Thyroid gland (tissue), 4 donors: ENCODE data around the gene BMP2K. TPM values are rescaled to one million over a fixed set of nuclear protein-coding genes. Genes with fewer than 3 reads are reported as not detected.

ENCODE experiments used
- DNase-seq, 2 donors: peaks; one replicate each; pipeline ENCODE4 v3.0.0-alpha.2; 2019
- H3K27ac ChIP-seq, 3 donors: fragments of 200-600 bp; sonication (generic); 1 replicate in 2 of 3; 2 replicates in 1 of 3; pipeline ENCODE4 v1.5.1; 2016 to 2019; ENCODE audit warnings: mild to moderate bottlenecking in 1 of 3, moderate library complexity in 1 of 3
- H3K27me3 ChIP-seq: fragments of 200-600 bp; sonication (generic); one replicate; pipeline ENCODE4 v1.5.1; 2019
- H3K36me3 ChIP-seq, 2 donors: fragments of 200-600 bp; sonication (generic); one replicate each; pipeline ENCODE4 v1.5.1; 2016 to 2019
- H3K4me1 ChIP-seq, 2 donors: fragments of 200-600 bp; sonication (generic); one replicate each; pipeline ENCODE4 v1.5.1; 2017 to 2019
- H3K4me3 ChIP-seq, 3 donors: fragments of 200-600 bp; sonication (generic); replicated peaks in 1 of 3; 1 replicate in 2 of 3; 2 replicates in 1 of 3; pipeline ENCODE4 v1.5.1; 2016; ENCODE audit warnings: mild to moderate bottlenecking in 1 of 3
- H3K9me3 ChIP-seq: fragments of 200-600 bp; sonication (generic); one replicate; pipeline ENCODE4 v1.5.1; 2017
- CTCF ChIP-seq, 6 experiments: fragments of 200-600 bp in 3 of 6; fragments of 450-650 bp in 3 of 6; sonication (generic) in 3 of 6; IDR thresholded peaks; one replicate each; pipeline ENCODE4 v1.5.1; 2016 to 2019; ENCODE audit warnings: antibody characterized with exemption in 6 of 6, mild to moderate bottlenecking in 2 of 6, inconsistent platforms in 1 of 6, moderate library complexity in 1 of 6
- POLR2A ChIP-seq, 2 donors: fragments of 450-650 bp; IDR thresholded peaks; one replicate each; pipeline ENCODE4 v1.6.1; 2017; ENCODE audit warnings: antibody characterized with exemption in 2 of 2, mild to moderate bottlenecking in 2 of 2, moderate library complexity in 1 of 2
- WGBS, 2 donors: methylation state at CpG; one replicate each; pipeline ENCODE4 v1.1.5; 2017; 5-methylcytosine and 5-hydroxymethylcytosine counted together
- intact Hi-C: fragments of 100-400 bp; cut with DNase I; formaldehyde crosslinking; loops from one replicate; pipeline ENCODE4 v1.15.1; 2023
- total RNA-seq, 4 donors: library from RNA; depleted of rRNA; stranded (reverse); fragments of >200 nt; gene quantifications; one replicate each; pipeline ENCODE4 v1.2.3, GENCODE V29; 2016

The BMP2K gene
- total RNA-seq, 4 donors from 2014 or later = 63.8 to 69.2 (median 64.3) TPM

GRCh38 chr4:78889955-78890354, 113.8 kb downstream of the BMP2K start:
- Histone ChIP-seq H3K9me3 (no peaks in the 10 kb centered on the region), H3K4me3 (no peak overlapping the region), H3K4me1 (no peaks in the 10 kb centered on the region), H3K27me3 (no peaks in the 10 kb centered on the region), H3K27ac (no peak overlapping the region), H3K36me3 (peaks cover 5 to 7% of the 10 kb centered on the region in 2 donors)
- intact Hi-C loops = no loop called here
- TF ChIP-seq CTCF (IDR thresholded peaks at IDR 0.05) = no peak
- TF ChIP-seq POLR2A (IDR thresholded peaks at IDR 0.05) = no peak
- no peak for DNase-seq

DNA sequence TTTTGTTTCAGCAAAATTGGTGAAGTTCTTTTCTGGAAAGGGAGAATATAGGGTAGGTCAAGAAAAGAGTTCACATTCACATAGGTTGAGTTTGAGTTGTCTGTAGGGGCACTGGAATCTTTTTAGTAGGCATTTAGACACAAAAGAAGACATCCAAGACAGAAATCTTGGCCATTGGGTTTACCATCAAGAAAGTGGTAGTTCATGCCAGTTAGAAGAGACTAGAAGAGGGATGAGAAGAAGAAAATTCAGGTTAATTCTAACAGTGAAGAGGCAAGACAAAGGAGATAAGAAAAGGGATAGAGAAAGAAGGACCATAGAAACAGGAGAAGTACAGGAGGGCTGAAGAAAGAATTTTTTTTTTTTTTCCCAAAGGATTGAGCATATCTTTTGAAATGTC, 123.2 kb downstream of the BMP2K start:
- Histone ChIP-seq H3K4me3 (no peak overlapping the region), H3K27me3 (no peaks in the 10 kb centered on the region), H3K36me3 (no peaks in the 10 kb centered on the region), H3K4me1 (no peaks in the 10 kb centered on the region), H3K9me3 (no peaks in the 10 kb centered on the region), H3K27ac (no peak overlapping the region)
- intact Hi-C loops = no loop called here
- TF ChIP-seq POLR2A (IDR thresholded peaks at IDR 0.05) (no peak), CTCF (IDR thresholded peaks at IDR 0.05) (no peak)
- no peak for DNase-seq

DNA sequence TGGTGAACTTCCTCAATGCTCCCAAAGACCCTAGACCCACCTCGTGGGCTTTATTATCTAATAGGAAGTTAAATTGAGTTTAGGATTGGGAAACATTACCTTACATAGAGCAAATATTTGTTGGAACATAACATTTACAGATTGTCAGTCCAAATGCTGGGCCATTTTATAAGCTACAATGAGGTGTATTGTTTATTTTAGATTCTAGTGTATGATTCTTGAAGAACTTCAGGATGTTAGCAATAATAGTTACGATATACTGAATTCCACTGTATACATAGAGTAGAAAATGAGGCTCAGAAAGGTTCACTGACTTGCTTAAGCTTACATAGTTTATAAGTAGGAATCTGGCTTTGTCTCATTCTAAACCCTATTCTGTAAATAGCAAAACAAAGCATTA, 125.7 kb downstream of the BMP2K start:
- DNase-seq = no peak
- 87 to 92% methylated on average over 2 of the region's 2 CpGs for WGBS, 2 donors
- Histone ChIP-seq H3K4me3 (no peak overlapping the region), H3K27me3 (no peaks in the 10 kb centered on the region), H3K4me1 (no peaks in the 10 kb centered on the region), H3K9me3 (no peaks in the 10 kb centered on the region), H3K27ac (no peak overlapping the region), H3K36me3 (no peaks in the 10 kb centered on the region)
- intact Hi-C loops = no loop called here
- TF ChIP-seq CTCF (IDR thresholded peaks at IDR 0.05) = no peak
- no peak for TF ChIP-seq POLR2A (IDR thresholded peaks at IDR 0.05)

DNA sequence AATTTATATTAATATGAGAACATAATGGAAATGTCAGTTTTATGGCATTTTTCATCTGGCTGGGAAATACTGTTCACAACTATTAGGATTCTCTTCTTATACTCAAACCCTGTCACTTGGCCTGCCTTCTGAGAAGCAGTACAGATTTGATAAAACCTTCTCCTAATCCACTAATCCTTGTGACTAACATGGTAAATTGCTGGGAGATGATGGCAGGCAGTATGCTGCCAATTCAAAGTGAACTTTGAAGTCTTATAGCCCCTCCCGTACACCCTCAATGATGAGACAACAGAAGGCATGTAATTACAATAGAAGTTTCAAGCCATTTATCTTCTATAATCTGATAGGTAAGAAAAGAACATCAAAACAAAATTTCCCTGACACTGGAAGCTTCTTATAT, 126.1 kb downstream of the BMP2K start:
- Histone ChIP-seq H3K9me3 (no peaks in the 10 kb centered on the region), H3K4me3 (no peak overlapping the region), H3K27ac (no peak overlapping the region), H3K4me1 (no peaks in the 10 kb centered on the region), H3K27me3 (no peaks in the 10 kb centered on the region), H3K36me3 (no peaks in the 10 kb centered on the region)
- 100% methylated on average over 1 of the region's 1 CpG for WGBS, 2 donors
- TF ChIP-seq CTCF (IDR thresholded peaks at IDR 0.05) (no peak), POLR2A (IDR thresholded peaks at IDR 0.05) (no peak)
- intact Hi-C loops = no loop called here
- DNase-seq = no peak

DNA sequence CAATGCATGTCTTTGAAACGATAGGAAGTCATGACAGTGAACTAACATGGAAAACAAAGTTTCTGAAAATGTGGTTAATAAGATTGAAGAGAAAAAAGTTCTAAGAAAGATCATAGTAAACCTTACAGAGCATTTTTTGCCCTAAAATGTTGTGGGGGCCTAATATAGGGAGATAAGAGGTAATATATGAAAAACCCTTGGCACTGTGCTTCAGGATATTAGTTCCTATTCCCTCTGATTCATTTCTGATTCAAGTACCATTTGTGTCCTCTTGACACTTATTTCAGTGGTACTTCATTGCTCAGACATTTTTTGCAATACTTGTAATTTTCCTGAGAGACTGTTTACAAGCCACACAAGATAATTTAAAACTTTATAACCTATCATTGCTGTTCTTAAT, 128.0 kb downstream of the BMP2K start:
- no peak for TF ChIP-seq POLR2A (IDR thresholded peaks at IDR 0.05)
- TF ChIP-seq CTCF (IDR thresholded peaks at IDR 0.05) = no peak
- no peak for DNase-seq
- H3K36me3 ChIP-seq = no peaks in the 10 kb centered on the region
- H3K27ac ChIP-seq = no peak overlapping the region
- no peaks in the 10 kb centered on the region for H3K27me3 ChIP-seq
- WGBS, 2 donors = 86 to 91% methylated on average over 1 of the region's 1 CpG
- no peaks in the 10 kb centered on the region for H3K4me1 ChIP-seq
- no peaks in the 10 kb centered on the region for H3K9me3 ChIP-seq
- H3K4me3 ChIP-seq = no peak overlapping the region
- intact Hi-C loops = no loop called here
